A549 treated with CORT108297 at 1 μM for 4 hours (cell line): ENCODE data around the gene EMP3. TPM values are rescaled to one million over a fixed set of nuclear protein-coding genes. Genes with fewer than 3 reads are reported as not detected.

Source experiments
- total RNA-seq: library from RNA; stranded (reverse); fragments of 200-300 nt; extraction: Qiagen RNA extraction; gene quantifications from 5 replicates; pipeline ENCODE4 v1.2.3, GENCODE V29; 2022

Gene EMP3
- 465 to 500 TPM (median 480 TPM) in 5 replicates for total RNA-seq

GRCh38 chr19:48325265-48325910 is at the start of gene EMP3:
Gene EMP3 (plus strand): TSS chr19:48325552. CDS start chr19:48326845, 1,293 bp downstream.

GRCh38 chr19:48363810-48364597 is 38.7 kb downstream of the EMP3 start, which contains the start of the genes SYNGR4 and TMEM143:
Gene SYNGR4 (plus strand): TSS chr19:48364367. CDS start chr19:48365843, 1,476 bp downstream.
Gene TMEM143 (minus strand): TSS chr19:48363940. CDS start chr19:48363920, 20 bp downstream.

Other genes starting within 250 kb of the EMP3 start
- gene PLA2G4C, start 214.7 kb upstream of the EMP3 start, total RNA-seq, result 10.3 to 16.5 TPM (median 10.5 TPM) in 5 replicates
- gene LIG1, start 155.2 kb upstream of the EMP3 start, total RNA-seq, result 59.0 to 70.2 TPM (median 62.5 TPM) in 5 replicates
- 5.7 to 8.7 TPM (median 7.2 TPM) in 5 replicates for gene ZSWIM9, start 154.9 kb upstream of the EMP3 start, total RNA-seq
- 16.5 to 19.8 TPM (median 18.4 TPM) in 5 replicates for gene CARD8, start 69.6 kb upstream of the EMP3 start, total RNA-seq
- 4.7 to 5.4 TPM (median 5.3 TPM) in 5 replicates for gene ZNF114, start 55.5 kb upstream of the EMP3 start, total RNA-seq
- 3.2 to 5.1 TPM (median 4.5 TPM) in 5 replicates for gene TMEM143, start 38.4 kb downstream of the EMP3 start, total RNA-seq
- 2.5 to 3.7 TPM (median 3.2 TPM) in 5 replicates for gene SYNGR4, start 38.8 kb downstream of the EMP3 start, total RNA-seq
- gene KDELR1, start 66.0 kb downstream of the EMP3 start, total RNA-seq, result 385 to 442 TPM (median 423 TPM) in 5 replicates
- 6.3 to 11.3 TPM (median 10.6 TPM) in 5 replicates for gene GRIN2D, start 68.1 kb downstream of the EMP3 start, total RNA-seq
- gene GRWD1, start 120.4 kb downstream of the EMP3 start, total RNA-seq, result 111 to 130 TPM (median 123 TPM) in 5 replicates
- gene KCNJ14, start 130.0 kb downstream of the EMP3 start, total RNA-seq, result 1.0 to 2.1 TPM (median 1.2 TPM) in 5 replicates
- gene CYTH2, start 143.8 kb downstream of the EMP3 start, total RNA-seq, result 54.4 to 67.4 TPM (median 61.8 TPM) in 5 replicates
- 2.8 to 5.4 TPM (median 4.8 TPM) in 5 replicates for gene LMTK3, start 186.3 kb downstream of the EMP3 start, total RNA-seq
- 12.8 to 18.0 TPM (median 16.4 TPM) in 5 replicates for gene SULT2B1, start 226.6 kb downstream of the EMP3 start, total RNA-seq